K562 (cell line): ENCODE measurements around the gene SND1. TPM values are rescaled to one million over a fixed set of nuclear protein-coding genes. Genes with fewer than 3 reads are reported as not detected.

Experiments used
- ERF ChIP-seq: fragments of 450-650 bp; formaldehyde crosslinking; IDR thresholded peaks from 2 replicates; pipeline ENCODE4 v1.4.0; 2020; ENCODE audit warnings: mild to moderate bottlenecking, mixed read lengths
- FOXK1 ChIP-seq: sonication (generic); formaldehyde crosslinking; IDR thresholded peaks from 2 replicates; pipeline ENCODE4 v1.8.0; 2022; ENCODE audit warnings: missing genetic modification reagents, mild to moderate bottlenecking, borderline replicate concordance
- MAFG ChIP-seq: fragments of 450-650 bp; conservative IDR thresholded peaks from 2 replicates; pipeline ENCODE4 v1.6.1; 2016; ENCODE audit warnings: missing genetic modification characterization, missing compliant biosample characterization
- MEF2A ChIP-seq: IDR thresholded peaks from 2 replicates; pipeline ENCODE4 v1.6.1; 2011; ENCODE audit warnings: low read depth, mild to moderate bottlenecking, low read length, moderate library complexity; ENCODE audit not compliant: control insufficient read depth
- NFIX ChIP-seq: fragments of 250-450 bp; sonication (Bioruptor Pico); IDR thresholded peaks from 2 replicates; pipeline ENCODE4 v1.4.0; 2020; ENCODE audit warnings: low read depth, mild to moderate bottlenecking, moderate library complexity
- NR2C1 ChIP-seq, 2 experiments: fragments of 450-650 bp; IDR thresholded peaks; 2 replicates each; pipeline ENCODE4 v1.6.1; 2017; ENCODE audit warnings: mild to moderate bottlenecking in 2 of 2, antibody characterized with exemption in 1 of 2, inconsistent platforms in 1 of 2, missing compliant biosample characterization in 1 of 2, missing genetic modification characterization in 1 of 2
- POLR2AphosphoS5 ChIP-seq: IDR thresholded peaks from 2 replicates; pipeline ENCODE4 v1.6.1; 2011; ENCODE audit warnings: mild to moderate bottlenecking, low read depth, low read length, moderate library complexity; ENCODE audit not compliant: control insufficient read depth, insufficient read depth
- RBFOX2 ChIP-seq: fragments of 200-400 bp; formaldehyde crosslinking; IDR thresholded peaks from 2 replicates; pipeline ENCODE4 v1.6.1; 2017; ENCODE audit warnings: low read depth, mild to moderate bottlenecking, low read length, moderate library complexity
- RBM34 ChIP-seq: fragments of 200-400 bp; formaldehyde crosslinking; IDR thresholded peaks from 2 replicates; pipeline ENCODE4 v1.6.1; 2018; ENCODE audit warnings: low read length, borderline replicate concordance; ENCODE audit not compliant: insufficient read depth
- SPI1 ChIP-seq: IDR thresholded peaks from 2 replicates; pipeline ENCODE4 v1.6.1; 2011; ENCODE audit warnings: low read depth, low read length, control low read depth, borderline replicate concordance
- TARDBP ChIP-seq: fragments of 450-650 bp; IDR thresholded peaks from 2 replicates; pipeline ENCODE4 v1.6.1; 2016
- TCFL5 ChIP-seq: fragments of 250-450 bp; sonication (Bioruptor Pico); conservative IDR thresholded peaks from 2 replicates; pipeline ENCODE4 v1.6.1; 2021; ENCODE audit warnings: mild to moderate bottlenecking, moderate library complexity, matching md5 sums
- TEAD1 ChIP-seq, 2 experiments: fragments of 450-650 bp in 1 of 2; sonication (generic) in 1 of 2; formaldehyde crosslinking; IDR thresholded peaks; 2 replicates each; pipeline versions ENCODE4 v1.4.0 to v1.8.0; 2020 to 2022; ENCODE audit warnings: mild to moderate bottlenecking in 2 of 2, missing genetic modification reagents in 1 of 2
- ZNF165 ChIP-seq: fragments of 250-450 bp; sonication (Bioruptor Pico); IDR thresholded peaks from 2 replicates; pipeline ENCODE4 v1.4.0; 2020; ENCODE audit warnings: borderline replicate concordance
- ZNF695 ChIP-seq: fragments of 450-650 bp; formaldehyde crosslinking; IDR thresholded peaks from 2 replicates; pipeline ENCODE4 v1.4.0; 2020; ENCODE audit warnings: mild to moderate bottlenecking, moderate library complexity
- polyA plus RNA-seq, 8 experiments: library from polyadenylated mRNA; depleted of rRNA in 4 of 8; stranded (reverse) in 5 of 8; unstranded in 3 of 8; fragments of >200 nt; fragmentation: Nextera tagmentation in 2 of 8; fragmentation: Illumina TruSeq in 1 of 8; extraction: Ambion mirVana in 2 of 8; extraction: Trizol in 1 of 8; gene quantifications; 2 replicates each; pipeline versions ENCODE4 v1.2.1 to v1.2.3, GENCODE V29; 2011 to 2014; ENCODE audit warnings: inconsistent platforms in 1 of 8, missing spikeins in 1 of 8
- total RNA-seq, 7 experiments: library from RNA; depleted of rRNA in 6 of 7; stranded (reverse); fragments of >200 nt in 6 of 7; fragmentation: Illumina TruSeq in 2 of 7; extraction: Trizol in 2 of 7; gene quantifications; 2 replicates each; pipeline versions ENCODE4 v1.2.1 to v1.2.3, GENCODE V29; 2011 to 2021; ENCODE audit warnings: low replicate concordance in 1 of 7
- TF ChIP-seq, protein P1 (sequence below): fragments of 150-350 bp; conservative IDR thresholded peaks from 2 replicates; pipeline ENCODE4 v1.6.1; 2014; ENCODE audit warnings: low read length
- TF ChIP-seq, protein P2 (sequence below): fragments of 250-450 bp; sonication (Bioruptor Pico); IDR thresholded peaks from 2 replicates; pipeline ENCODE4 v1.4.0; 2020; ENCODE audit warnings: mild to moderate bottlenecking, moderate library complexity
- TF ChIP-seq, protein P3 (sequence below): fragments of 250-450 bp; sonication (Bioruptor Pico); IDR thresholded peaks from 2 replicates; pipeline ENCODE4 v1.8.0; 2021; ENCODE audit warnings: mild to moderate bottlenecking, moderate library complexity

The SND1 gene
- total and polyA plus RNA-seq, 9 of the 15 experiments (the other 6 are each of a cell fraction or from before 2014, with no cell fraction given), result 46.5 to 307 (median 191) TPM

DNA sequence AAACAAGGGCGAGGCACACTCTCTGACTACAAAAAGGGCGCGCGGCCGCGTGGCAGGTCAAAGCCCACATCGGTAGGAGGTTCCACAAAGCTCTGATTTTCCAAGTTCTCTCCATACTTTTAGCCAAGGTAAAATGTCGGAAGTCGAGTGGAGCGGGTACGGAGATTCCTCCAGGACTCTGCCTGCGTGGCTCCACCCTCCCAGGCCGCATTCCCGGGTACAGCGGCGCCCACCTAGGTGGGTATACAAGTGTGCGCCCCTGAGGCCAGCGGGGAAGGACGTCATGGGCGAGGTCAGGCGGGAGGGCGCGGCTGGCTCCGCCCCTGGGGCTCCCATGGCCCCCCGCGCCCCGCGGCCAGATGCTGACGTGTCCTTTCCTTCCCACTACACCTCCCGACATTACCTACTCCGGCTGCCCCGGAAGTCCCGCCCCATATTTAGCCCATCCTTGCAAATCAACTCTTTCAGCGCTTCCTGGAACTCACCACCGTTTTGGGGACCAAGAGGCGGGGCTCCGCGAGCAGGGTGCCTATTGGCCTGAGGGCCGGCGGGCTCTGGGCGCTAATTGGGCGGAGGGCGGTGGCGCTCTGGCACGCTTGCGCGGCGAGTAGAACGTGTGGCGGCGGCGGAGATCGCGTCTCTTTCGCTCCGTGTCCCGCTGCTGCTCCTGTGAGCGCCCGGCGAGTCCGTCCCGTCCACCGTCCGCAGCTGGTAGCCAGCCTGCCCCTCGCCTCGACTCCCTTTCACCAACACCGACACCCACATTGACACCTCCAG, at the start of gene SND1 (continued):
- TF ChIP-seq, protein P1, sequence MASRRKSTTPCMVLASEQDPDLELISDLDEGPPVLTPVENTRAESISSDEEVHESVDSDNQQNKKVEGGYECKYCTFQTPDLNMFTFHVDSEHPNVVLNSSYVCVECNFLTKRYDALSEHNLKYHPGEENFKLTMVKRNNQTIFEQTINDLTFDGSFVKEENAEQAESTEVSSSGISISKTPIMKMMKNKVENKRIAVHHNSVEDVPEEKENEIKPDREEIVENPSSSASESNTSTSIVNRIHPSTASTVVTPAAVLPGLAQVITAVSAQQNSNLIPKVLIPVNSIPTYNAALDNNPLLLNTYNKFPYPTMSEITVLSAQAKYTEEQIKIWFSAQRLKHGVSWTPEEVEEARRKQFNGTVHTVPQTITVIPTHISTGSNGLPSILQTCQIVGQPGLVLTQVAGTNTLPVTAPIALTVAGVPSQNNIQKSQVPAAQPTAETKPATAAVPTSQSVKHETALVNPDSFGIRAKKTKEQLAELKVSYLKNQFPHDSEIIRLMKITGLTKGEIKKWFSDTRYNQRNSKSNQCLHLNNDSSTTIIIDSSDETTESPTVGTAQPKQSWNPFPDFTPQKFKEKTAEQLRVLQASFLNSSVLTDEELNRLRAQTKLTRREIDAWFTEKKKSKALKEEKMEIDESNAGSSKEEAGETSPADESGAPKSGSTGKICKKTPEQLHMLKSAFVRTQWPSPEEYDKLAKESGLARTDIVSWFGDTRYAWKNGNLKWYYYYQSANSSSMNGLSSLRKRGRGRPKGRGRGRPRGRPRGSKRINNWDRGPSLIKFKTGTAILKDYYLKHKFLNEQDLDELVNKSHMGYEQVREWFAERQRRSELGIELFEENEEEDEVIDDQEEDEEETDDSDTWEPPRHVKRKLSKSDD, result no peak
- no peak for TF ChIP-seq MEF2A
- peak; percentile 100 for TF ChIP-seq RBFOX2
- TF ChIP-seq ZNF165 (CRISPR knock-in tag), result 0 out of 2 replicates have a peak, but pooled peaks have one; percentile 48
- peak; percentile 52; the same call in 1 of the 2 replicates for TF ChIP-seq ERF
- no peak for TF ChIP-seq ZNF695
- peak; percentile 82 for TF ChIP-seq POLR2AphosphoS5
- TF ChIP-seq RBM34, result no peak
- 0 out of 2 replicates have a peak, but pooled peaks have one; percentile 19 for TF ChIP-seq SPI1
- TF ChIP-seq, protein P2, sequence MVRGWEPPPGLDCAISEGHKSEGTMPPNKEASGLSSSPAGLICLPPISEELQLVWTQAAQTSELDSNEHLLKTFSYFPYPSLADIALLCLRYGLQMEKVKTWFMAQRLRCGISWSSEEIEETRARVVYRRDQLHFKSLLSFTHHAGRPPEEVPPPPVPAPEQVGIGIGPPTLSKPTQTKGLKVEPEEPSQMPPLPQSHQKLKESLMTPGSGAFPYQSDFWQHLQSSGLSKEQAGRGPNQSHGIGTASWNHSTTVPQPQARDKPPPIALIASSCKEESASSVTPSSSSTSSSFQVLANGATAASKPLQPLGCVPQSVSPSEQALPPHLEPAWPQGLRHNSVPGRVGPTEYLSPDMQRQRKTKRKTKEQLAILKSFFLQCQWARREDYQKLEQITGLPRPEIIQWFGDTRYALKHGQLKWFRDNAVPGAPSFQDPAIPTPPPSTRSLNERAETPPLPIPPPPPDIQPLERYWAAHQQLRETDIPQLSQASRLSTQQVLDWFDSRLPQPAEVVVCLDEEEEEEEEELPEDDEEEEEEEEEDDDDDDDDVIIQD (CRISPR knock-in tag), result peak; percentile 66; the same call in 1 of the 2 replicates
- peak; percentile 63 for TF ChIP-seq MAFG (tag)
- TF ChIP-seq TEAD1 (CRISPR knock-in tag; IDR thresholded peaks at IDR 0.05), result peak; percentile 55 to 61; a peak in 3 of 4 replicates
- TF ChIP-seq FOXK1, result peak; percentile 69
- TF ChIP-seq NR2C1 (IDR thresholded peaks at IDR 0.05), result peak; percentile 87
- TF ChIP-seq NR2C1 (tag; IDR thresholded peaks at IDR 0.05), result peak; percentile 89
- TF ChIP-seq NFIX, result no peak
- TF ChIP-seq TCFL5 (CRISPR knock-in tag), result no peak
- TF ChIP-seq TARDBP, result 0 out of 2 replicates have a peak, but pooled peaks have one; percentile 69
- TF ChIP-seq, protein P3, sequence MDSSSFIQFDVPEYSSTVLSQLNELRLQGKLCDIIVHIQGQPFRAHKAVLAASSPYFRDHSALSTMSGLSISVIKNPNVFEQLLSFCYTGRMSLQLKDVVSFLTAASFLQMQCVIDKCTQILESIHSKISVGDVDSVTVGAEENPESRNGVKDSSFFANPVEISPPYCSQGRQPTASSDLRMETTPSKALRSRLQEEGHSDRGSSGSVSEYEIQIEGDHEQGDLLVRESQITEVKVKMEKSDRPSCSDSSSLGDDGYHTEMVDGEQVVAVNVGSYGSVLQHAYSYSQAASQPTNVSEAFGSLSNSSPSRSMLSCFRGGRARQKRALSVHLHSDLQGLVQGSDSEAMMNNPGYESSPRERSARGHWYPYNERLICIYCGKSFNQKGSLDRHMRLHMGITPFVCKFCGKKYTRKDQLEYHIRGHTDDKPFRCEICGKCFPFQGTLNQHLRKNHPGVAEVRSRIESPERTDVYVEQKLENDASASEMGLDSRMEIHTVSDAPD, result no peak
